H1 (cell line): Measurements from ENCODE around the gene ARNT2. TPM values are rescaled to one million over a fixed set of nuclear protein-coding genes. Genes with fewer than 3 reads are reported as not detected.

Experiments used
- CTCF ChIA-PET: fragments of 300-600 bp; sonication (Branson Sonifier 250); formaldehyde crosslinking; loops from one replicate; lab custom pipeline; 2021; ENCODE audit not compliant: partially characterized antibody; lab: Charles Lee
- POLR2A ChIA-PET: fragments of 300-600 bp; sonication (Branson Sonifier 250); formaldehyde crosslinking; loops from one replicate; lab custom pipeline; 2021; ENCODE audit warnings: inconsistent platforms; ENCODE audit not compliant: partially characterized antibody; lab: Charles Lee
- DNase-seq, 2 experiments: peaks; one replicate each; pipeline versions ENCODE4 v3.0.0 to v3.0.0-alpha.2; 2010 to 2022; ENCODE audit warnings: low spot score in 2 of 2, low read depth in 1 of 2, mixed read lengths in 1 of 2
- FAIRE-seq: peaks from 2 replicates; lab custom pipeline; 2011; peaks lifted over from hg19 to GRCh38; lab: Jason Lieb, UNC
- H2AFZ ChIP-seq: 2 replicates; pipeline ENCODE4 v1.8.1; 2012; ENCODE audit warnings: low read length, inconsistent platforms
- H2AK5ac ChIP-seq: 2 replicates; pipeline ENCODE4 v1.6.1; 2013; ENCODE audit warnings: low read depth, low read length
- H2BK120ac ChIP-seq: replicated peaks from 2 replicates; pipeline ENCODE3; 2013; ENCODE audit warnings: low read depth, low read length, inconsistent platforms
- H2BK12ac ChIP-seq: 2 replicates; pipeline ENCODE4 v1.6.1; 2013; ENCODE audit warnings: low read depth, low read length
- H2BK15ac ChIP-seq: 2 replicates; pipeline ENCODE4 v1.6.1; 2013; ENCODE audit warnings: low read length
- H2BK20ac ChIP-seq: 2 replicates; pipeline ENCODE4 v1.6.1; 2013; ENCODE audit warnings: low read length
- H2BK5ac ChIP-seq: 2 replicates; pipeline ENCODE4 v1.6.1; 2013; ENCODE audit warnings: low read depth, low read length
- H3K14ac ChIP-seq: 2 replicates; pipeline ENCODE4 v1.6.1; 2013; ENCODE audit warnings: inconsistent platforms; ENCODE audit not compliant: insufficient read length
- H3K18ac ChIP-seq: 2 replicates; pipeline ENCODE4 v1.6.1; 2013; ENCODE audit warnings: low read length; ENCODE audit errors: extremely low read depth
- H3K23ac ChIP-seq: 2 replicates; pipeline ENCODE4 v1.6.1; 2013; ENCODE audit warnings: inconsistent platforms; ENCODE audit not compliant: insufficient read length
- H3K23me2 ChIP-seq: 2 replicates; pipeline ENCODE4 v1.6.1; 2013; ENCODE audit warnings: low read depth, low read length
- H3K27ac ChIP-seq: 2 replicates; pipeline ENCODE4 v1.6.1; 2011; ENCODE audit warnings: low read depth, low read length, inconsistent platforms
- H3K27me3 ChIP-seq, 4 experiments: replicated peaks in 1 of 4; 1 replicate in 1 of 4; 2 replicates in 3 of 4; pipeline versions ENCODE4 v1.6.1 to v1.8.1; 2011 to 2013; ENCODE audit warnings: low read length in 3 of 4, mild to moderate bottlenecking in 3 of 4, inconsistent platforms in 2 of 4, mixed read lengths in 2 of 4, moderate library complexity in 1 of 4; ENCODE audit not compliant: control insufficient read depth in 3 of 4, insufficient read depth in 3 of 4; ENCODE audit errors: extremely low read depth in 1 of 4
- H3K36me3 ChIP-seq, 4 experiments: 2 replicates each; pipeline versions ENCODE4 v1.6.1 to v1.8.1; 2011 to 2013; ENCODE audit warnings: mild to moderate bottlenecking in 4 of 4, low read length in 3 of 4, moderate library complexity in 2 of 4, control low read depth in 1 of 4, inconsistent platforms in 1 of 4; ENCODE audit not compliant: insufficient read depth in 4 of 4, control insufficient read depth in 2 of 4
- H3K4ac ChIP-seq: replicated peaks from 2 replicates; pipeline ENCODE3; 2013; ENCODE audit warnings: low read length, low read depth, mixed read lengths, inconsistent platforms; ENCODE audit not compliant: insufficient read length
- H3K4me1 ChIP-seq, 4 experiments: replicated peaks in 1 of 4; 1 replicate in 1 of 4; 2 replicates in 3 of 4; pipeline versions ENCODE4 v1.6.1 to v1.8.1; 2011 to 2013; ENCODE audit warnings: low read length in 3 of 4, inconsistent platforms in 2 of 4, mixed read lengths in 1 of 4; ENCODE audit not compliant: insufficient read depth in 4 of 4, control insufficient read depth in 3 of 4
- H3K4me2 ChIP-seq, 2 experiments: 2 replicates each; pipeline versions ENCODE4 v1.6.1 to v1.8.1; 2011 to 2013; ENCODE audit warnings: low read depth in 2 of 2, low read length in 2 of 2, control low read depth in 1 of 2, inconsistent platforms in 1 of 2, mild to moderate bottlenecking in 1 of 2; ENCODE audit not compliant: insufficient read depth in 1 of 2
- H3K4me3 ChIP-seq, 4 experiments: fragments of 200-600, 300-600 bp in 1 of 4; sonication (generic), shearing (Covaris generic), sonication (Bioruptor Twin) in 1 of 4; 2 replicates each; pipeline versions ENCODE4 v1.5.1 to v1.8.1; 2011 to 2016; ENCODE audit warnings: low read length in 4 of 4, low read depth in 3 of 4, control low read depth in 2 of 4, inconsistent platforms in 2 of 4, mild to moderate bottlenecking in 2 of 4, mixed read lengths in 1 of 4, moderate library complexity in 1 of 4; ENCODE audit not compliant: insufficient read depth in 2 of 4; ENCODE audit errors: extremely low read depth in 1 of 4
- H3K56ac ChIP-seq: replicated peaks from 2 replicates; pipeline ENCODE3; 2013; ENCODE audit warnings: low read depth, mild to moderate bottlenecking, mixed read lengths, low read length, inconsistent platforms; ENCODE audit not compliant: insufficient read length
- H3K79me1 ChIP-seq: 2 replicates; pipeline ENCODE4 v1.6.1; 2013; ENCODE audit warnings: low read depth, low read length, control low read depth
- H3K79me2 ChIP-seq, 2 experiments: 2 replicates each; pipeline versions ENCODE4 v1.6.1 to v1.8.1; 2012 to 2013; ENCODE audit warnings: low read length in 2 of 2, mild to moderate bottlenecking in 2 of 2, inconsistent platforms in 1 of 2; ENCODE audit not compliant: insufficient read depth in 2 of 2, control insufficient read depth in 1 of 2
- H3K9ac ChIP-seq, 4 experiments: replicated peaks in 1 of 4; 1 replicate in 1 of 4; 2 replicates in 3 of 4; pipeline versions ENCODE4 v1.6.1 to v1.8.1; 2011 to 2013; ENCODE audit warnings: low read depth in 3 of 4, low read length in 3 of 4, control low read depth in 2 of 4, mild to moderate bottlenecking in 2 of 4, moderate library complexity in 2 of 4, inconsistent platforms in 1 of 4; ENCODE audit errors: extremely low read depth in 1 of 4
- H3K9me3 ChIP-seq, 2 experiments: 2 replicates each; pipeline versions ENCODE4 v1.6.1 to v1.8.1; 2012 to 2013; ENCODE audit warnings: mild to moderate bottlenecking in 2 of 2, moderate library complexity in 2 of 2, control low read depth in 1 of 2, inconsistent platforms in 1 of 2, low read depth in 1 of 2, low read length in 1 of 2, mixed read lengths in 1 of 2; ENCODE audit not compliant: insufficient read depth in 2 of 2
- H4K20me1 ChIP-seq, 2 experiments: replicated peaks in 1 of 2; 2 replicates each; pipeline versions ENCODE3 to v1.8.1; 2011 to 2013; ENCODE audit warnings: inconsistent platforms in 2 of 2, low read length in 2 of 2, mild to moderate bottlenecking in 1 of 2; ENCODE audit not compliant: insufficient read depth in 2 of 2, control insufficient read depth in 1 of 2
- H4K5ac ChIP-seq: 2 replicates; pipeline ENCODE4 v1.6.1; 2013; ENCODE audit warnings: low read length, low read depth, mixed read lengths, inconsistent platforms; ENCODE audit not compliant: insufficient read length
- H4K8ac ChIP-seq: 2 replicates; pipeline ENCODE4 v1.8.0; 2013; ENCODE audit warnings: mild to moderate bottlenecking, moderate library complexity, low read length, inconsistent platforms; ENCODE audit not compliant: insufficient read depth; ENCODE audit errors: extremely low read depth
- H4K91ac ChIP-seq: replicated peaks from 2 replicates; pipeline ENCODE3; 2013; ENCODE audit warnings: low read length, mixed read lengths, inconsistent platforms; ENCODE audit not compliant: insufficient read length
- EZH2 ChIP-seq: fragments of 200-600 bp; sonication (generic); IDR thresholded peaks from 2 replicates; pipeline ENCODE4 v1.7.1; 2012; ENCODE audit warnings: low read depth, mild to moderate bottlenecking, moderate library complexity, low read length, inconsistent platforms; ENCODE audit not compliant: severe bottlenecking
- JUN ChIP-seq: IDR thresholded peaks from 2 replicates; pipeline ENCODE4 v1.6.1; 2011; ENCODE audit warnings: low read depth, mild to moderate bottlenecking, improper control_type of control experiment, low read length
- POLR2AphosphoS5 ChIP-seq: IDR thresholded peaks from 2 replicates; pipeline ENCODE4 v1.6.1; 2011; ENCODE audit warnings: low read depth, low read length
- RFX5 ChIP-seq: IDR thresholded peaks from 2 replicates; pipeline ENCODE4 v1.6.1; 2011; ENCODE audit warnings: low read depth, low read length, improper control_type of control experiment, borderline replicate concordance
- SAP30 ChIP-seq: fragments of 300-600 bp; sonication (generic); IDR thresholded peaks from 2 replicates; pipeline ENCODE4 v1.7.1; 2012; ENCODE audit warnings: low read length, moderate library complexity, mild to moderate bottlenecking, inconsistent platforms; ENCODE audit not compliant: insufficient read depth, insufficient replicate concordance
- SP1 ChIP-seq: IDR thresholded peaks from 2 replicates; pipeline ENCODE4 v1.6.1; 2011; ENCODE audit warnings: low read depth, low read length
- SRF ChIP-seq: IDR thresholded peaks from 2 replicates; pipeline ENCODE4 v1.6.1; 2011; ENCODE audit warnings: mild to moderate bottlenecking, low read depth, low read length, moderate library complexity
- TEAD4 ChIP-seq: IDR thresholded peaks from 2 replicates; pipeline ENCODE4 v1.6.1; 2012; ENCODE audit warnings: low read depth, low read length, inconsistent platforms, mixed read lengths
- WGBS, 2 experiments: shearing (Covaris generic) in 1 of 2; methylation state at CpG; one replicate each; pipeline versions ENCODE4 v1.1.6 to v1.1.7; 2013 to 2015; ENCODE audit warnings: low lambda C conversion rate in 2 of 2, mixed read lengths in 2 of 2, inconsistent platforms in 1 of 2, low coverage in 1 of 2, missing lambda C conversion rate in 1 of 2; ENCODE audit not compliant: insufficient replicate concordance in 2 of 2, insufficient coverage in 1 of 2, insufficient read length in 1 of 2; ENCODE audit errors: extremely low coverage in 1 of 2, missing lambda C conversion rate in 1 of 2; 5-methylcytosine and 5-hydroxymethylcytosine counted together
- polyA plus RNA-seq, 7 experiments: library from polyadenylated mRNA; depleted of rRNA in 3 of 7; stranded (reverse) in 5 of 7; unstranded in 2 of 7; fragments of >200 nt in 5 of 7; fragments of 200-250 nt in 2 of 7; gene quantifications; 1 replicate in 5 of 7; 2 replicates in 1 of 7; 4 replicates in 1 of 7; pipeline versions ENCODE4 v1.2.1 to v1.2.3, GENCODE V29; 2011 to 2013; ENCODE audit warnings: missing spikeins in 2 of 7, mixed read lengths in 2 of 7
- total RNA-seq: library from RNA; stranded (reverse); fragmentation: NEBNext Ultra II Directional; extraction: Animal tissue kit (Norgen Biotek cat#: 25700); gene quantifications from 2 replicates; pipeline ENCODE4 v1.2.1, GENCODE V29; 2021
- TF ChIP-seq, protein P1 (sequence below): IDR thresholded peaks from 2 replicates; pipeline ENCODE4 v1.6.1; 2011; ENCODE audit warnings: low read depth, mild to moderate bottlenecking, low read length; ENCODE audit not compliant: insufficient read depth
- TF ChIP-seq, protein P2 (sequence below), 3 experiments: IDR thresholded peaks; 1 replicate in 2 of 3; 2 replicates in 1 of 3; pipeline versions ENCODE4 v1.5.1 to v1.6.1; 2011; ENCODE audit warnings: low read length in 3 of 3, mild to moderate bottlenecking in 3 of 3, inconsistent platforms in 2 of 3, low read depth in 1 of 3, moderate library complexity in 1 of 3; ENCODE audit not compliant: insufficient read depth in 1 of 3; ENCODE audit errors: control extremely low read depth in 1 of 3

Gene ARNT2
- total and polyA plus RNA-seq, 2 of the 8 experiments (the other 6 are each of a cell fraction or from before 2014, with no cell fraction given) = 9.5 to 14.6 TPM

DNA sequence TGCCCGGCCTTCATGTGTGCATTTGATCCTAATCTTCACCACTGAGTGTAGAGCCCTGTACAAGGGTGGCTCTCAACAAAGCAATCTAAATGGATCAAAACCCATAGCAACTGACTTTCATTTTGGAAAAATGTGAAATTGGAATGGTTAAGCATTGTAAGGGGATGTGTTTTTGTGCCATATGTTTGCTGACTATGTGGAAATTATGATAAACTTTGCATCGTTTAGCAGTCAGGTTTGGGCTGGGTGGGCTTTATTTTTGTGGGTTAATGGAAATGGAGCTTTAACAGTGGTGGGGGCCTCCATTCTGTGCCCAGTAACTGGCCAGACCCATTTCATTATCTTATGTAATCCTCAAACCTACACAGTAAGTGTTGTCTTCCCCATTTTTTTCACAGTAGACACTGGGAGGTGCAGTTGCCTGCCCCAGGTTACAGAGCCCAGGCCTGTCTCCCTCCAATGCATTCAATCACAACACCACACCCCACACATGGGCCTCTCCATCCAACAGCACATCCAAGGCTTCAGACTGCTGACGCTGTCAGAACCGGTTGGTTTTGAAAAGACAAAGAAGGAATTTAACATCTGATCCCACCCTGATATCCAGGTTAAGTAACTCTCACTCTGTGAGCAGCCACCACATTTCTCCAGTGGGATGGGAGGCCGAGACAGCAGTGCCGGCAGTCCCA, 154.6 kb downstream of the ARNT2 start:
- no peak overlapping the region for H3K4ac ChIP-seq
- no peak overlapping the region for H3K56ac ChIP-seq
- peaks cover 0 to 2% (median 0%) of the 10 kb centered on the region in 4 experiments; a peak in 1 of 8 replicates for H3K36me3 ChIP-seq
- no peaks in the 10 kb centered on the region for H3K9me3 ChIP-seq
- no peak overlapping the region for H2AK5ac ChIP-seq
- H3K9ac ChIP-seq = no peak overlapping the region
- H4K91ac ChIP-seq = no peak overlapping the region
- no peak for DNase-seq
- no peaks in the 10 kb centered on the region for H3K4me1 ChIP-seq
- no peak overlapping the region for H2BK20ac ChIP-seq
- H4K8ac ChIP-seq = no peak overlapping the region
- no peak overlapping the region for H3K4me3 ChIP-seq
- no peak overlapping the region for H2AFZ ChIP-seq
- H3K4me2 ChIP-seq = no peak overlapping the region
- H3K23me2 ChIP-seq = no peaks in the 10 kb centered on the region; the same call in 1 of the 2 replicates
- ChIA-PET CTCF (interaction anchor here (0.7 to 2.0 kb wide), 4 partner anchors 8 to 218 kb away, joined by 3 to 6 read pairs (median 4); no protein-coding TSS in a partner anchor), POLR2A (no interaction called here)
- H4K20me1 ChIP-seq = no peaks in the 10 kb centered on the region
- no peak overlapping the region for H2BK15ac ChIP-seq
- H2BK5ac ChIP-seq = no peak overlapping the region
- H3K23ac ChIP-seq = no peak overlapping the region
- H3K14ac ChIP-seq = no peak overlapping the region
- no peak overlapping the region for H4K5ac ChIP-seq
- H2BK120ac ChIP-seq = no peak overlapping the region
- H2BK12ac ChIP-seq = no peak overlapping the region
- no peaks in the 10 kb centered on the region for H3K79me2 ChIP-seq
- H3K27me3 ChIP-seq = no peaks in the 10 kb centered on the region
- no peaks in the 10 kb centered on the region for H3K79me1 ChIP-seq
- H3K18ac ChIP-seq = no peak overlapping the region
- FAIRE-seq = no peak
- 90% methylated on average over 5 of the region's 6 CpGs; no CpG with 5 or more reads in 1 of the 2 experiments for WGBS, 2 experiments
- no peak overlapping the region; the same call in 1 of the 2 replicates for H3K27ac ChIP-seq
- no peak for TF ChIP-seq JUN
- TF ChIP-seq TEAD4 = no peak
- TF ChIP-seq, protein P1, sequence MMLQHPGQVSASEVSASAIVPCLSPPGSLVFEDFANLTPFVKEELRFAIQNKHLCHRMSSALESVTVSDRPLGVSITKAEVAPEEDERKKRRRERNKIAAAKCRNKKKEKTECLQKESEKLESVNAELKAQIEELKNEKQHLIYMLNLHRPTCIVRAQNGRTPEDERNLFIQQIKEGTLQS = no peak
- no peak for TF ChIP-seq SP1
- TF ChIP-seq SAP30 = no peak
- no peak for TF ChIP-seq EZH2
- no peak for TF ChIP-seq RFX5
- TF ChIP-seq POLR2AphosphoS5 = no peak
- TF ChIP-seq SRF = no peak
- TF ChIP-seq, protein P2, sequence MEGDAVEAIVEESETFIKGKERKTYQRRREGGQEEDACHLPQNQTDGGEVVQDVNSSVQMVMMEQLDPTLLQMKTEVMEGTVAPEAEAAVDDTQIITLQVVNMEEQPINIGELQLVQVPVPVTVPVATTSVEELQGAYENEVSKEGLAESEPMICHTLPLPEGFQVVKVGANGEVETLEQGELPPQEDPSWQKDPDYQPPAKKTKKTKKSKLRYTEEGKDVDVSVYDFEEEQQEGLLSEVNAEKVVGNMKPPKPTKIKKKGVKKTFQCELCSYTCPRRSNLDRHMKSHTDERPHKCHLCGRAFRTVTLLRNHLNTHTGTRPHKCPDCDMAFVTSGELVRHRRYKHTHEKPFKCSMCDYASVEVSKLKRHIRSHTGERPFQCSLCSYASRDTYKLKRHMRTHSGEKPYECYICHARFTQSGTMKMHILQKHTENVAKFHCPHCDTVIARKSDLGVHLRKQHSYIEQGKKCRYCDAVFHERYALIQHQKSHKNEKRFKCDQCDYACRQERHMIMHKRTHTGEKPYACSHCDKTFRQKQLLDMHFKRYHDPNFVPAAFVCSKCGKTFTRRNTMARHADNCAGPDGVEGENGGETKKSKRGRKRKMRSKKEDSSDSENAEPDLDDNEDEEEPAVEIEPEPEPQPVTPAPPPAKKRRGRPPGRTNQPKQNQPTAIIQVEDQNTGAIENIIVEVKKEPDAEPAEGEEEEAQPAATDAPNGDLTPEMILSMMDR (IDR thresholded peaks at IDR 0.05; ENCODE audit: control extremely low read depth in 1 of 3, insufficient read depth in 1 of 3, low read depth in 1 of 3, low read length in 3 of 3) = no peak
